T-helper 9 cell (primary cell): ENCODE results near the gene ZFR.
"Not testable (repeated sequence)": the region's sequence is repeated elsewhere in the genome, so short reads cannot be mapped to it uniquely, and the experiment has no call there.

Experiments used
- DNase-seq: peaks from one replicate; pipeline ENCODE4 v3.0.0-alpha.2; 2020
- total RNA-seq, 2 donors: gene quantifications; one replicate each; lab custom pipeline; 2026; lab: John Stamatoyannopoulos, UW

The ZFR gene
- 132 to 193 reads per million in 2 donors for total RNA-seq

- DNase-seq = peak; percentile 87
Observed at GRCh38 chr5:32444431-32445286, at the start of gene ZFR. ZFR (minus strand) TSS chr5:32444740; CDS start chr5:32444658, 82 bp downstream.

DNA sequence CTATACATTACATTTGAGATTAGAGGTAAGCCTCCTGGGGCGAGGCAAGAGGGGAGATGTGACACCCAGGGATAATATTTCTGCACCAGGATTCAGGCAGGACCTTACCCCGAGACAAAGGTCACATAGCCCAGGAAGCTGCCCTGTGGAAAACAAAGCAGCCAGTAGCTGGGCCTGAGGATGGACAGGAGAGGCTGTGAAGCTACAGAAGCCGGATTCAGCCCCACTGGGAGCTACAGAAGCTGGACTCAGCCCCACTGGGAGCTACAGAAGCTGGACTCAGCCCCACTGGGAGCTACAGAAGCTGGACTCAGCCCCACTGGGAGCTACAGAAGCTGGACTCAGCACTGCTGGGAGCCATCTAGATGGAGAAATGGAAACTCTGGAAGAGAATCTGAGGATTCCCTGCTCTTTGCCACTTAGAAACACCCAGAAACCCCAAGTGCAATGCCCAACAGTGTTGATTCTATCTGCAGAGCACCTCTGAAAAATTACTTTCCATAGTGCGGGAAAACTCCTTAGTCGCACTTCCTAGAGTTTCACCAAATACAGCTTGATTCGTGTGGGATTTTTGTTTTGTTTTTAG, 46.5 kb upstream of the ZFR start:
- DNase-seq = no peak

- DNase-seq = peak; percentile 73
Observed at GRCh38 chr5:32489791-32490562, 45.4 kb upstream of the ZFR start.

GRCh38 chr5:32487424-32487823, 42.9 kb upstream of the ZFR start:
- no peak for DNase-seq

DNA sequence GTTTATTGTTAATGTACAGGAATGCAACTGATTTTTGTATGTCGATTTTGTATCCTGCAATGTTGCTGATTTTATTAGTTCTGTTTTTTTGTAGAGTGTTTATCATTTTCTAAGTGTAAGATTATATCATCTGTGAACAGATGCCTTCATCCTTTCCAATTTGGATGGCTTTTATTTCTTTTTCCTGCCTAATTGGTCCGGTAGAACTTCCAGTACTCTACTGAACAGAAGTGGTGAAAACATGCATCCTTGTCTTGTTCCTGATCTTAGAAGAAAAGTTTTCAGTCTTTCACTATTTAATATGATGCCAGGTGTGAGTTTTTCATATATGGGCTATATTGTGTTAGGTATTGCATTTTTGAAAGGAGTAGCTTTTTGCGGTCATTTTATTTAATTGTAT, 42.5 kb upstream of the ZFR start:
- DNase-seq = no peak

DNA sequence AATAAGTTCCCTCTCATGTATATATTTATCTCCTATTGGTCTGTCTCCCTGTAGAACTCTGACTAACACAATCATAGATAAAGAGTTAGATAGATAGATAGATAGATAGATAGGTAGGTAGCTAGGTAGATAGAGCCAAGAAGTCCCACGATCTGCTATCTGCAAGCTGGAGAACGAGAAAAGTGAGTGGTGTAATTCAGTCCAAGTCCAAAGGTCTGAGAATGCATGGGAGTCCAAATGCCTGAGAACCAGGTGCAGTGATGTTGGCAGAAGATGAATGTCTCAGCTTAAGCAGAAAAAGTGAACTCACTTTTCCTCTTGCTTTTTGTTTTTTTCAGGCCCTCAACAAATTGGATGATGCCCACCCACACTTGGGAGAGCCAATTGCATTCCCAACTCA, 37.7 kb upstream of the ZFR start:
- no peak for DNase-seq

- DNase-seq = no peak
Observed at GRCh38 chr5:32479096-32479495, 34.6 kb upstream of the ZFR start.

- DNase-seq = no peak
Observed at GRCh38 chr5:32476891-32477290, 32.4 kb upstream of the ZFR start.

- no peak for DNase-seq
Observed at GRCh38 chr5:32475334-32476097, 31.0 kb upstream of the ZFR start.

- no peak for DNase-seq
Observed at GRCh38 chr5:32474209-32474854, 29.8 kb upstream of the ZFR start.

DNA sequence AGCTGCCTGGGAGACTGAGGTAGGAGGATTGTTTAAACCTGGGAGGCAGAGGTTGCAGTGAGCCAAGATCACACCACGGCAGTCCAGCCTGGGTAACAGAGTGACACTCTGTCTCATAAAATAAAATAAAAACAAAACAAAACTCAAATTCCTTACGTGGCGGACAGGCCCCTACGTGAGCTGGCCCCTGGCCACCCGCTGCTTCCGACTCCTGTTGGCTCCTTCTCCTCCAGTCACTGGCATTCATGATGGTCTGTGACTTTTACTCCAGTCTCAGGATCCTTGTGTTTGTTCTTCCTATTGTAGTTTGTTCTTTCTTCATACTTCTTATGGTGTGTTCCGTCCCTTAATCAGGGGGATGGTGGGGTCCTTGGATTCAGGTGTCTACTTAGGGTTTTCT, 28.5 kb upstream of the ZFR start:
- no peak for DNase-seq

DNA sequence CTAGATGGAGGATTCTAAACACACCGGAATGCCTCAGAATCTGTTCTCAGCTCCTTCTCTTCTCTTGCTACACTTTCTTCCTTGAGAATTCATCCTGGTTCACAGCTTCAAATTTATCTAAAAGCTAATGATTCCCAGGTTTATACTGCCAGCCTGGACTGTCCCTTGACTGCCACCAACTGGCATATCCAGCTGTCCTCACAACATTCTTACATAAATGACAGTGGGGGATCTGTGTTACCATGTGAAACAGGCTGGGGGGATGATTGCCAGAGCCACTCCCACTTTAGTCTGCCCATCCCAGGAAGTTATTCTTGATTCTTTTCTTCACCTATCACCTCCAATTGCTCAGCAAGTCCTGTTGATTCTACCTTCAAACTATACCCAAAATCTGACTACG, 27.2 kb upstream of the ZFR start:
- DNase-seq = no peak

DNA sequence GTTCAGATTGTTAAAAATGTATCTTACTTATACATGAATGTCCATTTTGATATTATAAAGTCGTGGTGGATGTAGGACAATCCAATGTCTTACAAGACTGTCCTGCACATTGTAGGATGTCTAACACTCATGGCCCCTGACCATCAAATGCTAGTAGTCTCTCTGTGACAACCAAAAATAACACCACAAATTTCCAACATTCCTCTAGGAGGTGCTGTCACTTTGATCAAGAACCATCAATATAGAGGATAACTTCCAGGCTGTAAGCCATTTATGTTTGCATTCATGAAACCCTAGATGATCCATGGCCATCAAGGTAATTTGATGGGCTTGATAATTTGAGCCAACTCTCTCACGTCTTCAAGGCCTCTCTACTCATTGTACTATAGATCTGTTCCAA, 20.5 kb upstream of the ZFR start:
- DNase-seq = no peak

DNA sequence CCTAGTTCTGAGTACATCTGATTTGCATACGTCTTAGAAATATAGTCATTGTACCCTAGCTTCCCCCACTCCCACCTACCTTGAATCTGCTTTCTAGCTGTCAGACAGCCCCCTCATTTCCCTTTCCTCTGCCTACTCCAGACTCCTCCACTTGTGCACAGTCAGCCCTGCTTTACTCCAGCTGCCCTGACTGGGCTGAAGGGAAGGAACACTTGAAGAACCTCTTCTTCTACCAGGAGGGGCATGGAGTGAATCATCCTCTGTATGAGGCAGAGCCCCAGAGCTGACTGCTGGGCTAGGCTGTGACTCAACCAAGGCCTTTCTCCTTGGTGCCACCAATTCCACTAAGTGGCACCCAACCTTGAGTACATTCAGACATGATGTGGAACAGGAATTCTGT, 18.1 kb upstream of the ZFR start:
- no peak for DNase-seq

DNA sequence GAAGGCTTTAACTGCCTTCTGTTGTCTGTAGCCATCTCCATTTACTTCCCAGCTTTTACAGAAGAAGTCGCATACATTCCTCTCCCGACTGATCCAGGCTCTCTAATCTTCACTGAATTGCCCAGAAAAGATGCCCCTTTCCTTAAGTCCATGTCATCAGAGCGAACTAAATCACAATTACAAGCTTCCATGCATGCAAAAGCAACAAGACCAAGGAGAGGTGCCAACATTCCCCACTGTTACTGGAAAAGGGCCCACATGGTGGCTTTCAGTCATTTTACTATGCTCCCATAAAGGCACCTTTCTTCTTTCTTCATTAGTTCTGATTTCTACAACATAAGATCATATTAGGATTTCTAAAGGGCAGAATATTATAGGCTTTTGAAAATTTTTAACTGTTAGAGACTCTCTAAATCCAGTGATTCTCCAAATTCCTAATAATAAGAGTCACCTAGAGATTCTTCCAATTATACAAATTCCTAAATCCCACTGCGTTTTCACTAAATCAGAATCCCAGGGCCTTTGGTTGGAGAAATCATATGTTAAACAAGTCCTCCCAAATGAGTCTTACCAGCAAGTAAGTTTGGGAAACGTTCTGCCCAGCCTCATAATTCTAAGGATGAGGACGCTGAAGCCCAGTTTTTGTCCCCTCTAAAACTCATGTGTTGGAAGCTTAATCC, 17.0 kb upstream of the ZFR start:
- DNase-seq = no peak

- DNase-seq = no peak
Observed at GRCh38 chr5:32460702-32461101, 16.2 kb upstream of the ZFR start.

- DNase-seq = no peak
Observed at GRCh38 chr5:32458880-32459495, 14.4 kb upstream of the ZFR start.

DNA sequence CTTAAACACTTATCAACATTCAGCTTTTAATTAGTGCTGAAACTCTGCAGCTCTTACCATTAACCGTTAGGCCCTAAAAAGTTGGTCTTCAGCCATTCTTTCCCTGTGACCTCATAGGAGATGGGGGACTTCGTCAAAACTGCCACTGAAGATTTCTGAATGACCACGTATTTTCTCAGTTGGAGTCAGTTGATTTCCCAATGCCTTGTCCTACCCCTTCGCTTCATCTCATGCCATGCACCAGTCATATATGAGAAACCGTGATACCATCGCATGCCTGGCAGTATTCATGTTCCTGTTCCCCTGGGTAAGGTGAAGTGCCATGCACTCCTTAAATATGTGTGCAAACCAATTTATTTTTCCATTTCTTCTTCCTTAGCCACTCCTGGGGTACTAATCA, 10.8 kb upstream of the ZFR start:
- DNase-seq = no peak

GRCh38 chr5:32454821-32455220, 10.3 kb upstream of the ZFR start:
- no peak for DNase-seq

DNA sequence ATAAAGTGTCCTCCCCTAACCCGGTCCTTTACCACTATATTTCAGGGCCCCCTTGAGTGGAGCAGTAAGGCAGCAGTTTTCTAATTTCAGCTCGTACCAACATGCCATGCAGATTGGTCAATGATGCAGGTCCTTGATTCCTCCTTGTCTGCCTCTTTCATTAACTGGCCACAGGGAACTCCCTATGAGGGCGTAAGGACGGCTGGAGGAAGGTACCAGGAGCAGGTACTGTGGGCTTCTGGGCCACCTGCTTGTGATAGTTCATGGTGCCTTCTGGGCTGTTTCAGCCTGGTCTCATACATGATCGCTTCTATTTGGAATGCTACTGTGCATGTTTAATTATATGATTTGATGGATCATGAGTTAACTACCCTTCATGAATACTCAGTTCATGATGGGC, 9.4 kb upstream of the ZFR start:
- DNase-seq = no peak

GRCh38 chr5:32452316-32452715, 7.8 kb upstream of the ZFR start:
- DNase-seq = not testable (repeated sequence)
